Measurements from ENCODE around the gene PEX11G.
"Not testable (repeated sequence)": the region's sequence is repeated elsewhere in the genome, so short reads cannot be mapped to it uniquely, and the experiment has no call there.

Gene PEX11G

DNA sequence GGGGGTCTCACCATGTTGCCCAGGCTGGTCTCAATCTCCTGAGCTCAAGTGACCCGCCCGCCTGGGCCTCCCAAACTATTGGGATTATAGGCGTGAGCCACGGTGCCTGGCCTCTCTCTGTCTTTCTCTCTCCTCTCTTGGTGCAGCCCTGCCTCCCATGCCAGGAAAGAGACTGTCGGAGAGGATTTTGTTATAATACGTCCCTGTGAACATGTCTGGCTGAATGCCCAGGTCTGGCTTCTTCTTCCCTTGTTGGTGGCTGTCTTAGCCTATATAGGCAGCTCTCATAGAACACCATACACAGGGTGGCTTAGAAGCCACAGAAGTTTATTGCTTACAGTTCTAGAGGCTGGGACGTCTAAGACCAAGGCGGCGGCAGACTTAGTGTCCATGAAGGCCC lies 46.4 kb downstream of the PEX11G start:
- Histone ChIP-seq H3K4me2 (peak overlapping the region in 8 of 11 experiments; percentile 18 to 73 (median 54); a peak in 13 of 22 replicates), H3K36me3 (peaks cover 84 to 94% (median 93%) of the 10 kb centered on the region in 11 experiments), H4K20me1 (peaks cover 5 to 56% (median 35%) of the 10 kb centered on the region in 11 experiments; a peak in 15 of 22 replicates), H3K9ac (peak overlapping the region in 4 of 11 experiments; percentile 42 to 50 (median 47); a peak in 6 of 22 replicates), H3K4me3 (no peak overlapping the region), H3K4me1 (peaks cover 2 to 32% (median 30%) of the 10 kb centered on the region in 10 experiments), H3K27ac (peak overlapping the region in 6 of 11 experiments; percentile 20 to 68 (median 50); a peak in 10 of 22 replicates), H3K9me3 (replicated peaks in 1 of 11) (no peaks in the 10 kb centered on the region), H3K27me3 (no peaks in the 10 kb centered on the region)
- TF ChIP-seq Cebpa-rat (IDR thresholded peaks at IDR 0.05), result no peak

DNA sequence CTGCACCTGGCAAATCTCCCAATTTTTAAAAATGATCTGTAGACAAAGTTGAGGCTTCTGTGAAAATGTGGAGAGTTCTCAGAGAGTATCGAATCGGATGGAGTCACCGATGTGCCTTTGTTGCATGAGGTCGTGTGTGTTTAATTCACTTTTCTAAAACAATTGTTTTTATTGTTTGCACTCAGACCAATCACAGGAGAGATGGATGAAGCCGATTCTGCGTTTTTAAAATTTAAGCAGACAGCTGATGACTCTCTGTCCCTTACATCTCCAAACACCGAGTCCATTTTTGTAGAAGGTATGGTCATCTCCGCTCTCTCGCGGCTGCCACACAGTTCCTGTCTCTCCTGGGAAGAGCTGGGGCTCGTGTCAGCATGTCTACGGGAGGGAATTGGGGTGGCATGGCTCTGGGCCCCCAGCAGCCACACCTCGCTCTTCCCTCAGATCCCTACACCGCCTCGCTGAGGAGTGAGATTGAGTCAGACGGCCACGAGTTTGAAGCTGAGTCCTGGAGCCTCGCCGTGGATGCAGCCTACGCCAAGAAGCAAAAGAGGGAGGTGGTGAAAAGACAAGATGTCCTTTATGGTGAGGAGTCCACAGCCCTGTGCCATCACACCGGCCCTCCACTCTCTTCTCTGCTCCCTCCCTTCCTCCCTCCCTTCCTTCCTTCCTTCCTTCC lies 47.2 kb downstream of the PEX11G start:
- H3K4me1 ChIP-seq, result peaks cover 9 to 40% (median 38%) of the 10 kb centered on the region in 10 experiments
- peaks cover 77 to 93% (median 85%) of the 10 kb centered on the region in 11 experiments for H3K36me3 ChIP-seq
- peak overlapping the region in 4 of 11 experiments; percentile 36 to 68 (median 56); a peak in 6 of 22 replicates for H3K27ac ChIP-seq
- H3K27me3 ChIP-seq, result no peaks in the 10 kb centered on the region
- H4K20me1 ChIP-seq, result peaks cover 8 to 64% (median 36%) of the 10 kb centered on the region in 11 experiments; a peak in 18 of 22 replicates
- H3K4me2 ChIP-seq, result peak overlapping the region in 8 of 11 experiments; percentile 28 to 73 (median 54); a peak in 15 of 22 replicates
- peak overlapping the region in 3 of 11 experiments; percentile 24 to 47 (median 47); a peak in 6 of 22 replicates for H3K9ac ChIP-seq
- H3K4me3 ChIP-seq, result no peak overlapping the region
- H3K9me3 ChIP-seq (replicated peaks in 1 of 11), result no peaks in the 10 kb centered on the region
- no peak for TF ChIP-seq Cebpa-rat (IDR thresholded peaks at IDR 0.05)

DNA sequence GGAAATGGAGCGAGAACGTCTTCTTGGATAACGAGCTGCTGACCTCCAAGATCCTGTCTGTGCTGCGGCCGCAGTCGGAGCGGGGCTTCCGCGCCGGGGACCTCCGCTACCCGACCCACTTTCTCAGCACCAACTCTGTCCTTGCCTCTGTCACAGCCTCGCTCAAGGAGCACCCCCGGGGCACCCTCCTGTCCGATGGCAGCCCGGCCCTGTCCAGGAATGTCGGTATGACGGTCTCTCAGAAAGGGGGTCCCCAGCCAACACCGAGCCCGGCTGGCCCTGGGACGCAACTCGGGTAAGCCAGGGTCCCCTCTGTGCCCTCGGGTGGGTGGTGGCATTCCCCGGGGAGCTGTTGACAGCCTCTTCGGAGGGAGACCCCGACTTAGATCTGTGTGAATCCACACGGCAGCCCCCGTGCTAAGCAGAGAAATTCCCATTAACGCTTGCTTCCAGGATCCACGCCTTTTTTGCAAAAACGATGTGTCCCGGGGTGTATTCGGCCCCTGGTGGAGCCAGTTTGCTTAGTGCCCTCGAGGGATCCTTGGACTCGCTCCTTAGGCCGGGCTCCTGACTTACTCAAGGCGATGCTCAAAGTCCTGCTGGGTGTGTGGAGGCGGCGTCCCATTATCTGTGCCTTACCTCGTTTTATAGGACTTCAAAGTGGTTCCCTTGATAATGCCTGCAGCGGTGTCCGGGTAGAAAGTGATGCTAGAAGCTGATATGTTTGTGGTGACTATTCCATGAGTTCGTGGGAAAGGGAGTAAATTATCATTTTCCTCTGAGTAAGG lies 48.5 kb downstream of the PEX11G start:
- Histone ChIP-seq H3K27ac (no peak overlapping the region), H3K27me3 (no peaks in the 10 kb centered on the region), H3K4me3 (no peak overlapping the region), H3K9ac (no peak overlapping the region), H3K36me3 (peaks cover 70 to 93% (median 84%) of the 10 kb centered on the region in 11 experiments), H3K4me1 (peaks cover 9 to 53% (median 50%) of the 10 kb centered on the region in 10 experiments), H4K20me1 (peaks cover 18 to 72% (median 48%) of the 10 kb centered on the region in 11 experiments; a peak in 19 of 22 replicates), H3K9me3 (replicated peaks in 1 of 11) (no peaks in the 10 kb centered on the region), H3K4me2 (peak overlapping the region in 6 of 11 experiments; percentile 2 to 73 (median 30); a peak in 7 of 22 replicates)
- no peak for TF ChIP-seq Cebpa-rat (IDR thresholded peaks at IDR 0.05)

DNA sequence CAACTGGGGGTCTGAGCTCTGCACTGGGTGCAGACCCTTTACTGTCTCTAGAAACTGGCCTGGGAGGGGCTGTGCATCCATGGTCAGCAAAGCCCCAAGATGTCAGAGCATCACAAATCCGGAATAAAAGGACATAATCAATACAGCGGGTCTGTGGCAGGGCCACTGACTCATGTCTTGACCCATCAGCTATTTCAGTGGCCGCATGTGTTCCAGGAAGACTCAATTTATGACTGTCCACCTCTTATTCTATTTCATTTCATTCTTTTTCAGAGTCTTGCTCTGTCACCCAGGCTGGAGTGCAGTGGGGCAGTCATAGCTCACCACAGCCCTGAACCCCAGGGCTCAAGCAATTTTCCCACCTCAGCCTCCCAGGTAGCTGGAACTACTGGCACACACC lies 53.2 kb downstream of the PEX11G start:
- H3K27me3 ChIP-seq, result no peaks in the 10 kb centered on the region
- no peak overlapping the region; a peak in 1 of 22 replicates for H3K27ac ChIP-seq
- no peak overlapping the region for H3K4me3 ChIP-seq
- no peak for TF ChIP-seq Cebpa-rat (IDR thresholded peaks at IDR 0.05)
- peaks cover 9 to 33% (median 28%) of the 10 kb centered on the region in 10 experiments for H3K4me1 ChIP-seq
- H3K9me3 ChIP-seq (replicated peaks in 1 of 11), result no peaks in the 10 kb centered on the region
- no peak overlapping the region; a peak in 1 of 22 replicates for H3K4me2 ChIP-seq
- peaks cover 47 to 93% (median 80%) of the 10 kb centered on the region in 11 experiments for H3K36me3 ChIP-seq
- no peak overlapping the region; a peak in 2 of 22 replicates for H3K9ac ChIP-seq
- H4K20me1 ChIP-seq, result peaks cover 38 to 97% (median 65%) of the 10 kb centered on the region in 11 experiments; a peak in 20 of 22 replicates

DNA sequence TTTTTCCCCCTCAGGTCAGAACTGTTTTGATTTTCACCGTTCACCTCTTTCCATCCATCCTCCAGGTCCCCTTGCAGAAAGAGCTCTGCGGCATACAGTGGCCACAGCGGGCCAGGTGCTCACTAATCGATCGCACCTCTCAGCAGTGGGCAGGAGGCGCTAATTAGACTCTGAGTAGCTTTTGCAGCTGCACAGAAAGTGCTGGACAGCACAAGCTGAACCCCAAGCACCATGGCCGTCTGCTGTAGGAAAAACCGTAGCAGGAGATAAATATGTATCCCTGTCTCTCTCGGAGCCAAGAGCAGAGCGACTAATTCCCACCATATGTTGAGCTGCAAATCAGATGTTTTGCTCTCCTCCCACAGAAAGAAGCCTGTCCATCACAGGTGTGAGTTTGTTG lies 54.4 kb downstream of the PEX11G start:
- Histone ChIP-seq H3K4me3 (no peak overlapping the region), H3K27ac (no peak overlapping the region), H3K4me2 (no peak overlapping the region), H3K9ac (no peak overlapping the region), H3K4me1 (peaks cover 9 to 27% (median 23%) of the 10 kb centered on the region in 10 experiments), H4K20me1 (peaks cover 42 to 97% (median 66%) of the 10 kb centered on the region in 11 experiments; a peak in 20 of 22 replicates), H3K36me3 (peaks cover 35 to 93% (median 80%) of the 10 kb centered on the region in 11 experiments), H3K27me3 (no peaks in the 10 kb centered on the region), H3K9me3 (replicated peaks in 1 of 11) (no peaks in the 10 kb centered on the region)
- TF ChIP-seq Cebpa-rat (IDR thresholded peaks at IDR 0.05), result no peak

DNA sequence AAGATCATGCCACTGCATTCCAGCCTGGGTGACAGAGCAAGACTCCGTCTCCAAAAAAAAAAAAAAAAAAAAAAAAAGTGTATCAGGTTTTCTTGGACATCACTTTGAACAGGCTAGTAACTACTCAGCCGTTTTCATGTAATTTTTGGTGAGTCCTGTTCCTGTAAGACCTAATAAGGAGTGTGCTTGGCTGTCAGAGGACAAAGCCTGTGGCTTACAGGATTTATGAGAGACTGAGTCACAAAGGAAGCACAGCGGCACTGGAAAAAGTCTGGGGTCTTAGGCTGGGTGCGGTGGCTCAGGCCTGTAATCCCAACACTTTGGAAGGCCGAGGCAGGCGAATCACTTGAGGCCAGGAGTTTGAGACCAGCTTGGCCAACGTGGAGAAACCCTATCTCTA lies 55.4 kb downstream of the PEX11G start:
- peaks cover 51 to 97% (median 68%) of the 10 kb centered on the region in 11 experiments; a peak in 20 of 22 replicates for H4K20me1 ChIP-seq
- not testable (repeated sequence) for H3K27ac ChIP-seq; H3K9me3 ChIP-seq (replicated peaks in 1 of 11); H3K27me3 ChIP-seq; H3K4me2 ChIP-seq; H3K4me3 ChIP-seq; H3K9ac ChIP-seq
- peaks cover 9 to 27% (median 23%) of the 10 kb centered on the region in 10 experiments for H3K4me1 ChIP-seq
- peaks cover 38 to 93% (median 80%) of the 10 kb centered on the region in 11 experiments for H3K36me3 ChIP-seq

DNA sequence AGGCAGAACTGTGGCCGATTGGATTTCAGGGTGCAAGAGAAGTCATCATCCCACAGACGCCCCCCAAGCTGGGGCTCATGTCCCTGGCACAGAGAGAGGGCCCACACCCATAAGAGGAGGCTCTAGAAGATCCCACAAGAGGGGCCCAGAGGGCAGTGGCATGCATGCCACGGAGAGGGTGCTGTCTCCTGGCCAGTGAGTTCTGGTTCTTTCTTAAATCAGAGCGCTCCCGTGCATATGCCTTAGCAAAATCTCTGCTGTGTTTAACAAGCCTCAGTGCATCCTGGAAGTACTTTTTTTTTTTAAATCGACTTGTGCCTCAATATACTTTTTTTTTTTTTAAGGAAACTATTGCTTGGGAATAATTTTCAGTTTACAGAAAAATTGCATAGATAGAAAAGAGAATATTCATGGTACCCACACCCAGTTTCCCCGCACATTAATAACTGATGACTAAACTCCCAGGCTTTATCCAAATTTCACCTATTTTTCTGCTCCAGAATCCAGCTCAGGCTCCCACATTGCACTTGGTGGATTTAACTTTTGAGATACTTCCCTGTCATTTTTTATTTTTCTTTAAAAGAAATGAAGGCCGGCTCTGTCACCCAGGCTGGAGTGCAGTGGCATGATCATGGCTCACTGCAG lies 59.1 kb downstream of the PEX11G start:
- Histone ChIP-seq H3K9ac (no peak overlapping the region), H3K4me1 (no peaks in the 10 kb centered on the region; a peak in 1 of 20 replicates), H3K27me3 (no peaks in the 10 kb centered on the region), H3K4me3 (no peak overlapping the region), H3K4me2 (no peak overlapping the region), H3K27ac (no peak overlapping the region), H3K9me3 (replicated peaks in 1 of 11) (no peaks in the 10 kb centered on the region), H4K20me1 (peaks cover 63 to 100% (median 74%) of the 10 kb centered on the region in 11 experiments; a peak in 20 of 22 replicates), H3K36me3 (peaks cover 56 to 100% (median 96%) of the 10 kb centered on the region in 11 experiments)
- TF ChIP-seq Cebpa-rat (IDR thresholded peaks at IDR 0.05), result no peak

DNA sequence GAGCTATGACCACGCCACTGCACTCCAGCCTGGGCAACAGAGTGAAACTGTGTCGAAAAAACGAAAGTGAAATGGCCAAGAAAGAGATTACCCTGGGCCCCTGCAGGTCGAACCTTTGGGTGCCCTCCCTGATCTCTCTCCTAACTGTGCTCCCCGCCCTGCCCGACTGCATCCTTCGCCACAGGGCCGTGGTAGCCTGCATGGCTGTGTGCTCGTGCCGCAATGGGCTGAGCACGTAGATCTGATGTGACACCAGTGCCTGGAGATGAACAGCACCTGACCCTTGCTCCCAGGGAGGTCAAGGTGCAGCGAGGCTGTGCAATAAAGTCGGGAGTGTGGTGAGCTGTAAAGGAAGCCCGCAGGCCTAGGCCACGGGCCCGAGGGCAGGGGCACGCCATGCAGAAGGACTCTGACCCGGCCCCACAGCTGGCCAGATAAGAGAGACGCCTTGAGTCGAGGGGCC lies 60.2 kb downstream of the PEX11G start:
- Histone ChIP-seq H3K4me1 (no peaks in the 10 kb centered on the region; a peak in 1 of 20 replicates), H3K9ac (no peak overlapping the region; a peak in 1 of 22 replicates), H4K20me1 (peaks cover 55 to 100% (median 66%) of the 10 kb centered on the region in 11 experiments; a peak in 19 of 22 replicates), H3K27ac (no peak overlapping the region), H3K36me3 (peaks cover 58 to 100% (median 96%) of the 10 kb centered on the region in 11 experiments), H3K4me3 (no peak overlapping the region), H3K4me2 (no peak overlapping the region), H3K9me3 (replicated peaks in 1 of 11) (no peaks in the 10 kb centered on the region), H3K27me3 (no peaks in the 10 kb centered on the region)
- no peak for TF ChIP-seq Cebpa-rat (IDR thresholded peaks at IDR 0.05)
